ENCODE results near the gene C2CD4D.

The C2CD4D gene

GRCh38 chr1:151800830-151801229, 38.8 kb downstream of the C2CD4D start:
- TF ChIP-seq CTCF (IDR thresholded peaks at IDR 0.05), result no peak
- H3K27ac ChIP-seq, result no peak overlapping the region
- no peak for DNase-seq (ENCODE audit: low spot score)
- H3K4me3 ChIP-seq, result no peak overlapping the region

- TF ChIP-seq CTCF (IDR thresholded peaks at IDR 0.05), result no peak
- no peak for DNase-seq (ENCODE audit: low spot score)
- Histone ChIP-seq H3K4me3 (no peak overlapping the region), H3K27ac (no peak overlapping the region)
These were observed 40.2 kb downstream of the C2CD4D start for GRCh38 chr1:151799179-151800022.

GRCh38 chr1:151798571-151798970, 41.0 kb downstream of the C2CD4D start:
- no peak for TF ChIP-seq CTCF (IDR thresholded peaks at IDR 0.05)
- Histone ChIP-seq H3K27ac (no peak overlapping the region), H3K4me3 (no peak overlapping the region)
- peak; percentile 35 for DNase-seq (ENCODE audit: low spot score)

GRCh38 chr1:151790940-151791651, 48.5 kb downstream of the C2CD4D start:
- peak overlapping the region; percentile 7 to 73 for H3K27ac ChIP-seq
- no peak for DNase-seq (ENCODE audit: low spot score)
- TF ChIP-seq CTCF (IDR thresholded peaks at IDR 0.05), result no peak
- H3K4me3 ChIP-seq, result peak overlapping the region; percentile 79

- DNase-seq (ENCODE audit: low spot score), result peak; percentile 99
- Histone ChIP-seq H3K4me3 (peak within 1 kb of the TSS; percentile 79), H3K27ac (peak within 1 kb of the TSS; percentile 43 to 73)
- no peak for TF ChIP-seq CTCF (IDR thresholded peaks at IDR 0.05)
These were observed 49.3 kb downstream of the C2CD4D start, which contains the start of gene TDRKH for GRCh38 chr1:151790071-151790939. Gene TDRKH (minus strand): TSS chr1:151790500. CDS start chr1:151783022, 7,478 bp downstream.

Measured in coronary artery (tissue), 2 donors.